Myocyte (in vitro differentiated cells): ENCODE measurements around the gene RALGPS1. TPM values are rescaled to one million over a fixed set of nuclear protein-coding genes. Genes with fewer than 3 reads are reported as not detected.

Experiments
- DNase-seq: peaks from one replicate; pipeline ENCODE4 v3.0.0-alpha.2; 2012; ENCODE audit warnings: low read depth
- total RNA-seq: library from RNA; depleted of rRNA; stranded (reverse); fragments of >200 nt; gene quantifications from 2 replicates; pipeline ENCODE4 v1.2.3, GENCODE V29; 2014

RALGPS1 gene
- total RNA-seq, 1 donor from 2014 or later = 3.6 TPM

DNA sequence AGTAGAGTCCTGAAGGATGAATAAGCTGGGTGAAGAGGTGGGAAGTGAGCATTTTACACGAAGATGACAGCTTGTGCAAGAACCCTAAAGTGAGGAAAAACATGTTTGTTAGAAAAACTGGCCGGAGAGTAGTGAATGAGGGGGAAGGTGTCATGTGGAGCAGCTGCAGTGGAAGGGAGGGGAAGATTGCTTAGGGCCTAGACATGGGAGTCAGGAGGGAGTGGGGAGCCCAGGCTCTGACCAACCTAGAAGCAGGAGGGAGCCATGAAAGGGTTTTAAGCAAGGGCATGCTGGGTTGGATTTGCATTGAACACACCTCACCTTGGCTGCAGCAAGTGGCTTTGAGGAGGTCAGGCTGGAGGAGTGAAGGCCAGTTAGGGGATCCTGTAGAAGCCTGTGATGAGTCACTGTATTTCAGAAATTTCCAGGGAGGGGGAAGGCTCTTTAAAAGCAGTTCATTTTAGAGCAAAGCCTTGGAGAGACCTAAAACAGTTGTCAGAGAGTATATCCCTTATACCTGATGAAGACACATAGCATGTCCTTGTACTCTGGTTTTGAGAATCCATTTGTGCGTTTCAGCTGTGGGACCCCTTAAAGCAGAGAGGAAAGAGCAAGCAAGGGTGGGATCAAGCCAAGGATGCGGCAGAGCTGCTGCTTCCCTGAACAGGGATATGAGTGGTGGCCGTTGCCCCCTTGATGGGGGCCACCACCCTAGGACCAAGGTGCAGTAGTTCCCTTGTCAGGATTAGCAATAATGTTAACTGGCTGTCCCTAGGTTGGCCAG, 162.5 kb downstream of the RALGPS1 start:
- no peak for DNase-seq

DNA sequence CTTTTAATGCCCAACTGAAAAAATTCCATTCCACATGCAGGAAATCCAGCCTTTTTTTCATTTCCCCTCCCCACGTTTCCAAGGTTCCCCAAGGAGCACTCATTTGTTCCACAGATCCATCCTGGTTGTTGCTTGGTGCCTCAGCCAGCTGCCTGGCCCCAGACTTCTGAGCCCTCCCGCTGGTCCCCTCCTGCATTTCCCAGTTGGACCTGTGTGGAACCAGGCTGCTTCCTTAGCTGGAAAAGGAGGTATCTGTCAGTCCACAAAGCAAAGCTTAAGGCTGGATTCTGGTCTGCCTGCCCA, 163.0 kb downstream of the RALGPS1 start:
- no peak for DNase-seq

DNA sequence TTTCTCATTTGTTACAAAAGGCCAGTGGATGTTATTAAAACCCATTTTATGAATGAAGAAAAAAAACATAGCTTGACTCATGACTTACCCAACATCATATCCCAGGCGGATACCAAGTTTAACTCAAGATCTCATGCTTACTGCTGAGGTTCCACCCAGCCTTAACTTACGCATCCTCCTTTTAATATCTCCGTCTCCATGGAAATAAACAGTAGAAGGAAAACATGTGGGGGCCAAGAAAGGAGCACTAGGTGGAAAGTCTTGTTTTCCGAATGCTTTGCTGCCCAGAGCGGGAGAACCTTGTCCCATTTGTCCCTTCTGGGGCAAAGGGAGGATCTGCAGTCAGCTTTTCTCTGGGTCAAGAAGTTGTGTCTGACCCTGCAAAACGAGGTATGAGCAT, 163.8 kb downstream of the RALGPS1 start:
- DNase-seq = no peak

DNA sequence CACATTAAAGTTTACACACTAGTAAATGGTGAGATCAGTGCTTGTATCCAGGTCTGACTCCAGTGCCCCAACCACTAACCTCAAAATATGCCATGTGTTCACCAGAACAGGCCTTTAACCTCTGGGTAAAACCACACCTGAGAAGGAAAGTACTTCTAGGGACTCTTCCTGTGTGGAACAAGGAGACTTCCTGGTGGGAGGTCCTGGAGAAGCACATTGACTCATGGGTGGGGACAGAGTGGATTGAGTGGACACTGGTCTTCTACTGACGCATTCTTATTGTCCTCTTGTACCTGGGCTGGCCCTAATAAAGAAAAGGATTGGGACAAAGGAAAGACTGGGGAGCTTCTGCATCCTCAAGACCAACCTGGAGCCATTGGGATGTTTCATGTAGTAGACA, 164.4 kb downstream of the RALGPS1 start:
- DNase-seq = no peak

DNA sequence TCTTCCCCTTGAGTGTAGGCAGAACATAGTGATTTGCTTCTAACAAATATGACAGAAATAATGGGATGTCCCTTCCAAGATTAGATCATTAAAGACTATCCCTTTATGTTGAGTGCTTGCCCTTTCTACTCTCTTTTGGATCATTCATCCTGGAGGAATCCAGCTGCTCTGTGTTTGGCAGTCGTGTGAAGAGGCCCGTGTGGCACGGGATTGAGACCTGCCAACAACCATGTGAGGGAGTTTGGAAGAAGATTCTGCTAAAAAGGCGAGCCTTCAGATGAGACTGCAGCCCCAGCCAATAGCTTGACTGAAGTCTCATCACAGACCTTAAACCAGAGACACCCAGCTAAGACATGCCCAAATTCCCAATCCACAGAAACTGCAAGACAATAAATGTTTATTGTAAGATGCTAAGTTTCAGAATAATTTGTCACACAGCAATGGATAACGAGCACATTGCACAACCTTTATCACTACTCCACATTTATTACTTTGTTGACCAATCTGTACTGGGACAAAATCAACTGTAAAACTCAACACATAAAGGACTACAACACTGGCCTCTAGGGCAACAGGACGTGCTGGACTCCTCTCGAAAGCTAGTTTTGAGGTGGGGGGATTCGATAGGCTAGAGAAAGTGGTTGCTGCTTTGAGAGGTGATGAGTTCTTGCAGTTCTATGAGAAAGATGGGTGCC, 165.0 kb downstream of the RALGPS1 start:
- no peak for DNase-seq

DNA sequence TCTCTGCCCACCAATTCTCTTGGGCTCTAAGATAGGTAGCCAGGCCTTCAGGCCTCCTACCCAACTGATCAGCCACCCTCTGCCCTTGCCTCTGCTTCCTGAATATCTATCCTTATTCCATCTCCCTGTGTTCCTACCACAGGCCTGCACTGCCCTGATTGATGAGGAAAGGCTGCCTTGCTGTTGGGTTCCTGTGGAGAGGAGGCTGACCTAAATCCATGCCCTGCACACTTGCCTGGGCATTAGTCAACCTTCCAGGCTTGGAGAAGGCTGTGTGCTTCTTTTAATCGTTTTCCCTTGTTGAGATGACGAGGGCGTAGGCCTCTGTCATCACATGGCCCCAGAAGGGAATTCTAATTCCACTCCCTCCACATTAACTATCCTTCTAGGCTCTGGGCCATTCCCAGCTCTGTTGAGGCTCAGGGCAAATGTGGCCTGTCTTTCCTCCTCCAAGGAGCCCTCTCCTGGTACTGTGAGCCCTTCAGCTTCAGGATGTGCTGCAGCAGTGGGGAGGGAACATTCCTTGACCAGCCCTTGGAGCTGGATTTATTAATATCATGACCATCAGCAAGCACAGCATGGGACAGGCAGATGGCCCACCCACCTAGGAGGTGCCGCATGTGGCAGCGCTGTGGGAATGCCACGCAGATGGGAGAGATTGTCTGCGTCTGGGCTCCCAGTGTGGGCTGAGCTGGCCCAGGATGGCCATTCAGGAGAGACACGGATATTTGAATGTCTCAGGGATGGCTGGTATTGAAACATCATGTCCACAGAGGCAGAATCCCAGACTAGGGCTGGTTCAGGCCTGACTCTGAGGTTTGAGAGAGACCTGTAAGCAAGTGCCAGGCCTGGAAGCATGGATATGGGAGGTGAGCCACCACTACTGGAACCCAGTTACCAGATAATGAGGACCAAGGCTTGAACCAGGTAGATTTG, 166.9 kb downstream of the RALGPS1 start:
- DNase-seq = no peak

DNA sequence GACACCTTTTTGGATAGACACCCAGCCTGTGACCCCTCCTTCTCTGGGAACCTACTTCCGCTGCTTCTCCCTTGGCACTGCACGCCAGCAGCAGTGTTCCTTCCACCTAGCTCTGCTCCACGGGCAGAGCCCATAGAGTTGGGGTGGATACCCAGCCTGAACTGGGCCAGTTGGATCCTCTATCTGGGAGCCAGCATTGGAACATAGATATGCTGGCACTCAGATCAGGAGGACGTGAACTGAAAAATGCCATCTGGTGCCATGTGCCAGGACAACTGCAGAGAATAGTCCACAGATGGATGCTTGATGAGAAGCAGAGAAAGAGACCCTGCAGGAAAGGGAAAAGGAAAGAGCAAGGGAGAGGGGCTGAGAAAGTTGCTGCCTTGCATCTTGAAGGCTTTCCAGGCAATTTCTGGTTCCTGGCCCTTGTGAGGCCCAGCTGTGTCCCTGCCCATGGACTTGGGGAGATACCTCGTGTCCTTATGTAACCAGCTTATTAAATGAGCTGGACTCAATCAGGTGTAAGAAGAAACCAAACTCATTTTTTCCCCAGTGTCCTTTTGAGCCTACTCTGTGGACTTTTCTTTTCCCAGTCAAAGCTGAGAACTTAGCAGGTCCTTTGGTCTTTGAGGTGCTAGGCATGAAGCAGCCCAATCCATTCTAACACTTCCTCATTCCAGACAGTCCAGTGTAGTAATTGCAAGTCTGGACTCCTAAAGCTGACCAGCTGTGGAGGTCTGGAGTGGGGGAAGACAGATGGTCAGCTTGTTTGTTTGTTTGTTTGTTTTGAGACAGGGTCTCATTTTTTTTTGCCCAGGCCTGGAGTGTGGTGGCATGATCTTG, 168.8 kb downstream of the RALGPS1 start:
- DNase-seq = no peak

DNA sequence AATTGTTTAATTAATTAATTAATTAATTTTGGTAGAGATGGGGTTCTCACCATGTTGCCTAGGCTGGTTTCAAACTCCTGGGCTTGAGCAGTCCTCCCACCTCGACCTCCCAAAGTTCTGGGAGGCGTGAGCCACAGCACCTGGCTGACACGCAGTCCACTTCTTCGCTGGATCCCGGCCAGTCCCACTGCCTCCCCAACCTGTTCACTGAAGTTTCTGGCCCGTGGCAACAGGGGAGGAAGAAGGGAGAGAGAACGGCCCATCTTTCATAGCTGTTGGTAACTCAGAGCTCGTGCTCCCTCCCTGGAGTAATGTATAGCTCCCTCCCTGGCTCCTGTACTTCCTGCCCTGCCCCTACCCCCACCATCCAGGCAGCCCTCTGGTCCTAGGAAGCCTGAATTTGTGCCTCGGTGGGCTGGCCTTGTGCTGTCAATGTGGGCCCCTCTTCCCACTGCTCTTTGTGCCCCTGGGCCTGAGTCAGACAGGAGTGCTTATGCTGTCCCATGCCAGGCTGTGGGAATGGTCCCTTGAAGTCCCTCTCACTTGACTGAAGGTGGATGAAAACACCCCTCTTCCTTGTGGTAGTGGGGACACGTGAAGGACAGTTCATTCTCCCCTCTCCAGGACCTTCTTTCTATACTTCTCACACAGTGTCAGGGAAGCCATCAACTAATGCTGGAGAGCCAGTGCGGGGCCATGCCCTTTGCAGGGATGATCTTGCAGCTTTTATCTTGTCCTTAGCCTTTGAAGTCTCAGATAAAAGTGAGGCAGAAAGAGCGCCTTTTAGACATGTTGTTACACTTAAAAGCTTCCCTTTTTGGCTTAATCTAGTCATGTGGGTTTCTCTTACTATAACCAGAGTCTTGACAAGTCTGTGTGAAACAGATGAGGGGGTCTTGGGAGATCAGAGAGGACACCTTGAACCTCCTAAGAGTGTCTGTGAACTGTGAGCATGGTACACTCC, 169.8 kb downstream of the RALGPS1 start:
- DNase-seq = no peak

DNA sequence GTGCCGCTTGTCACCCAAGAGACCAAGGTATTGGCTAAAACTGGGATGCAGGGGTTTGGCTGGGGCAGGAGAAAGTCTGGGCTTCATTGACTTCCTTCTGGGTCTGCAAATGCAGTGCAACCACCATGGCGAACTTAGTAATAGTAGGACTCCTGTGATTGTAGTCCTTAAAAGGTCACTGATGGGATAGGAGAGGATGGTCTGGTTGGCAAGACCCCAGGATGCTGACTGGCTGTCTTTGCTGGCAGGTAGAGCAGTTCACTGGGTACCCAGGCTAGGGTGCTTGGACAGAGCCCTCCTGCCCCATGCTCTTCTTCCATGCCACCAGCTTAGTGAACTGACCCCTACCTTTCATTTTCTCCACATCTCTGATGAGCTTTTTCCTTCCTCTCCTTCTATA, 170.6 kb downstream of the RALGPS1 start:
- no peak for DNase-seq

DNA sequence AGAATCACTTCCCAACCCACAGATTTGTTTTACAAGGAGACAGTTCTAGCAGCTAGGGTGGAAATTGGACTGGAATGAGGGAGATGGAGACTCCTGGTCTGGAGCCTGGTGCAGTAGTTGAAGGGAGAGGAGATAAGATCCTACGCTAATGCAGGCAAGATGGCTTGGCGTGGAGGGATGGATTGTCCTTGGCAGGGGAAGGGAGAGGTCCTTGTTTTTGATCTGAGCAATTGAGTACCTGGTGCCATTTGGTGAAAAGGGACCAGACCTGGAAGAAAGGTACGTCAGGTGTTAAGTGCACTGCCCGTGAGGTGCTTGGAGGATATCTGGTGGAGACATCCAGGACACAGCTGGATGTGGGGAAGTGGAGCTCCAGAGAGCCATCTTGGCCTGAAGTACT, 172.2 kb downstream of the RALGPS1 start:
- DNase-seq = no peak

DNA sequence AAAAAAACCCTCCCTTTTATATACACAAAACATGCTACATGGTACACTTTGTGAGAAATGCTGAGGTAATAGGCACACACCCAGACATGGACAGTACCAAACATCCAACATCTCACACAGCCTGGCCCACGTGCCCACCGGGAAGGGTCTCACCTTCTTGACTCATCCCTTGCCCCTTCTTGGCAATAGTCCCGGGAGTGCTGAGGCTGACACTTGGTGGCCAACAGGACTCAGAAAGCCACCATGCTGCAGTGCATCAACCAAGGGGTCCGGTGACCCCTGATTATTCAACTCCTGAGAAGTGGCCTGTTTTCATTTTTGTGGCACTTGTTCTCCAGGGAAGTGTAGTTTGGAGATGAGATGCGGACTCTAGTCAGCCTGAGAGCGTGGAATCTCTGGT, 172.8 kb downstream of the RALGPS1 start:
- DNase-seq = no peak

DNA sequence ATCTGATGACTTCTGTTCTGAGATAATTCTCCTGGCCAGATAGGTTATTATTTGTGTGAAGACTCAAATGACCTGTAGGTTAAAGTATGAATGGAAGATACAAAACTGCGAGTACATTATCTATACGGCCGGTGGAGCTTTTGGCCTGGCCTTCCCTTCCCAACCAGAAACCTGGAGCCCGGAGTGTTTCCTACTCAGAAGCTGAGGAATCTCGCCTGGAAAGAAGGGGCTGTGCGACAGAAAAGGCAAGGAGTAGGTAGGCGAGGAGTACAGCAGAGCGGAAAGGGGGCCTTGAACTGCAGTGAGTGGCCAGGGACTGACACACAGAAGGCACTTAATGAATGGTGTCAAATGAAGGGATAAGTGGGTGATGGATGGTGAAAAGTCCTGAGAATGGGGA, 173.3 kb downstream of the RALGPS1 start:
- no peak for DNase-seq

DNA sequence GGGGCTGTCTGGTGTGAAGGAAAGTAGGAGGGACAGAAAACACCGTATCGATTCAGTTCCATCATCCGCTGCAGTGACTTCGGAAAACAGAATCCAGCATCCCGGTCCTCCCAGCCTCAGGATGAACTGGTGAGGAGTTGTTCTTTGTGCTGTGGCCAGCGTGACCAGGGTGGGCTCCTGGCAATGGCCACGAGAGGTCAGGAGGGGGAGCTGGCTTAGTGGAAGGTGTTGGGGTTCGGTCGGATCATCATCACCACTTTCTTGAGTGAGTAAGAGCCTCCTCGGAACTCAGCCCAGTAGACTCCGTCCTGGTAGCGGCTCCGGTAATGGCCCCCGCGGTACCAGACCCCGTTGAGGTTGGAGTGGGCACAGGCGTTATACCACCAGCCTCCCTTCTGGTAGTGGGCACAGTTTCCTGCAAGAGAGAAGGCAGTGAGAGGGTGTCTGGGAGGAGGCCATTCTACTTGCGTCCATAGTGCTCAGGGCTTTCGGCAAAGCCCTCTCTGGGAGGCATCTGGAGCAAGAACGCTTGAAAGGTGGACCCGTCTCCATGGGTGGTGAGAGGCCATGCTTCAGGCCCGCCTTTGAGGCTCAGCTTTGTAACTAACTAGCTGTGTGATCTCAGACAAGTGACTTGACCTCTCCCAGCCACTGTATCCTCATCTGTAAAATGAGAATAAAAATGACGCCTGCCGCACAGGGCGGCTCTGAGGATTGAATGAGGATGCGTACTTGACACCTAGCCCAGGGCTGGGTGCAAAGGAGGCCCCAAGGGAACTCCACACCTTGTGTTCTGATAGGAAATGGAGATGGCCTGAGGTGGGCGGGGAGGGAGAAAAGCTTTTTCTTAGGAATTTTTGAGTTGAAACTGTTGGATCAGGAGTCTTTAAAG, 174.4 kb downstream of the RALGPS1 start:
- DNase-seq = no peak

DNA sequence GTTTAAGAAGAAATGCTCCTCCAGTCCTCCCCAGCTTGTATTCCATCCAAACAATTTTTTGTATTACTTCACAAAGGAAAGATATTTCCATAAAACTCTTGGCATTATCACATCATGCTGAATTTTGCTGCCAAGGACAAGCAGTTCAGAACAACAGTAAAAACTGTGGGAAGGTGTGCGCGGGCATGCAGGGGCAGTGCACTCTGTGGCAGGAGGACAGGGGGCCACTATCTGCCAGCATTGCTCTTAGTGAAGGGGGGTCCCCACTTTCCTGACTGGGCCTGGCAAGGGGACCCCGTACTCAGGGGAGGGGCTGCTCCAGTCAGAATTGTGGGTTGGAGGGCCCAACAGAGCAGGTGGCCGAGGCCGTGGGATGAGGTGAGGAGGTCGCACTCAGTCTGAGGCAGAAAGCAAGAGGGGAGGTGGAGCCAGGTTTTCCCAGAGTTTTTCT, 175.1 kb downstream of the RALGPS1 start:
- DNase-seq = no peak

DNA sequence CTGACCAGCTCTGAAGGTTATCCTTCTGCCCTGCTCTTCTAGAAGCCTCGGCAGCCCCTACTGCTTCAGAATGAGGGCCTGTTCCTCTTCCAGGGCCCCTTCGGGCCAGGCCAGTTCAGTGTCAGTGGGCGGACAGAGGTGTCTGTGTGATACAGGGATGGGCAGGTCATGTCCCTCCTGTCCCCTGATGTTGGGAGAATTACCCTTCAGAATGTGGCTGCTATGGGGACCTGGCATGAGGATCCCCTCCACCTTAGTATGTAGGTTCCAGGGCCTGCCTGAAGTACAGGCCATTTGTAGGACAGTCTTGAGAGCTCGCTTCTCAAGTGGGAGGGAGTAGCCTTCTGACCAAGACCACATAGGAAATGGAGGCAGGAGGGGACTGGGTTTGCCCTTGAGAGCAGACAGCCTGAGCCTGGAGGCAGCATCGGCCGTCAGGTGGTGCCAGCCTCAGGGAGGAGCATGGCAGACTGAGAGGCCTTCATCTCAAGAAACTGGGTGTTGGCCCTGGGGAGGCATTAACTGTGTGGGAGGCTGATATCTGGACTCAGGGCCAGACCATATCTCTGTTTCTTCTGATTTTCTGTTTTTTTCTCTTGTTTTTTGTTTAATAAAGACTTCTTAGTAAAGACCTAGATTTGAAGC, 175.9 kb downstream of the RALGPS1 start:
- no peak for DNase-seq

DNA sequence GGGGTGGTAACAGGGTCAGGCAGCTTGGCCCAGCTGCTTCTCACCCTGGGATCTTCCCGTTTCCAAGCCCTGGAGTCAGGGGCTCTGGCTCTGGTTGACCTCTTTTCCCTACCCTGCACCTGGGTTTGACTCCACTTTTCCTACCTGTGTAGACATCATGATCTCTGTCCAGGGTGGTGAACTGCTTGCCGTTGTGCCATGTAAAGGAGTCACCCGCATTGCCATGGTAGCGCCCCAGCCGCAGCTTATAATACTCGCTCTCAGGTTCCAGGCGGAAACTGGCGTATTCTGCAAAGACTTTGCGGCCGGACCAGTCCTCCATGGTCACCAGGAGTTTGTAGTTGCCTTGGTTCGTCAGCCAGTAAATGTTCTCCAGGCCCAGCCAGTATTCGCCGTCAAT, 176.9 kb downstream of the RALGPS1 start:
- DNase-seq = no peak

DNA sequence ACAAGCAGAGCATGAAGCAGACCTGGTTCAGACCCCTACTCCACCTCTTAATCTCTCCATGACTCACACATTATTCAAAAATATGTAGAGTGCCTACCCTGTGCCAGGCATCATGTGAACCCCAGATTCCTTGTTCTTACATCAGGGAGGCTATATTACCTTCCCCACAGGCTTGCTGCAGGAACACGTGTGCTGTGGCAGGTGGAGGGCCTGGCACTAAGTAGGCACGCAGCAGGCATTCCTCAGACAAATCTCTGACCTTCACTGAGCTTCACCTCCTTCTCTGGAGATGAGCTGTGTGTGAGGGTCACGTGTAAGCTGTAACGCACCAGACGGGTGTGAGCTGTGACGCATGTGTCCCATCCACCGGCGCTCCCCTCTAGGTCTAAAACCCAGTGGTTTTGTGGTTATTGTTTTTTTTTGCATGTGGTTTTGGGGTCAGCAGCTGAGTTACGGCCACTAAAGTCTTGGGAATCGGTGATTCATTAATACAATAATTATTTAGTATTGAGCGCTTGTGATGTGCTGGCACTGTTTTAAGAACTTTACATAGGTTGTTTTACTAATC, 177.5 kb downstream of the RALGPS1 start:
- DNase-seq = peak; percentile 36
